Keratinocyte (primary cell): ENCODE results near the gene APBB2.

Source experiments
- EZH2 ChIP-seq: IDR thresholded peaks from one replicate; pipeline ENCODE4 v1.6.1; 2012; ENCODE audit warnings: inconsistent platforms, mild to moderate bottlenecking, low read length, moderate library complexity
- TF ChIP-seq, protein P1 (sequence below), 3 experiments: IDR thresholded peaks in 1 of 3; conservative IDR thresholded peaks in 1 of 3; optimal IDR thresholded peaks in 1 of 3; 2 replicates in 2 of 3; 3 replicates in 1 of 3; pipeline versions ENCODE3 to v1.5.1; 2011; ENCODE audit warnings: low read length in 3 of 3, mild to moderate bottlenecking in 3 of 3, moderate library complexity in 2 of 3, control low read depth in 1 of 3, inconsistent platforms in 1 of 3; ENCODE audit not compliant: insufficient read depth in 2 of 3; ENCODE audit errors: extremely low read depth in 1 of 3

DNA sequence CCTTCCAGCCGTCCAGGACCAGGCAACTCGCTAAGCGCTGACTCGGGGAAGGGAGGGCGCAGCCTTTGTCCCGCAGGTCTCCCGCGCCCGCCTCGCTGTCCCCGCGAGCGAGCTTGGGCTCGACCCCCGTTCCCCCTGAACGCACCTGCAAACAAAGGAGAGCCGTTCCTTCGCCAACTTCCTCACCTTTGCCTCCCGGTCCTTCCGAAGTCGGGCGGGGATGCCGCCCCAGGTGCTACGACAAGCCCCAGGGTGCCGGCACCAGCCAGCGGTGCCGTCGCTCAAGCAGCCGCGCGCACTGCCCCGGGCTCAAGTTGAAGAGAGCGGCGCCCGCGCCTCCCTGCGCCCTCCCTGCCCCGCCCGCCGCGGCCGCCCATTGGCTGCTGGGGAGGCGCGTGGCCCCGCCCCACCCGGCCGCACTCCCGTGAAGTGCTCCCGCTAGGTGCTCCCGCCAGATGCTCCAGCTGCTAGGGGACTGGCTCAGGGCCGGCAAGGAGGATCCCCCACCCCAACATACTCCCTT, 357.4 kb downstream of the APBB2 start:
- TF ChIP-seq, protein P1, sequence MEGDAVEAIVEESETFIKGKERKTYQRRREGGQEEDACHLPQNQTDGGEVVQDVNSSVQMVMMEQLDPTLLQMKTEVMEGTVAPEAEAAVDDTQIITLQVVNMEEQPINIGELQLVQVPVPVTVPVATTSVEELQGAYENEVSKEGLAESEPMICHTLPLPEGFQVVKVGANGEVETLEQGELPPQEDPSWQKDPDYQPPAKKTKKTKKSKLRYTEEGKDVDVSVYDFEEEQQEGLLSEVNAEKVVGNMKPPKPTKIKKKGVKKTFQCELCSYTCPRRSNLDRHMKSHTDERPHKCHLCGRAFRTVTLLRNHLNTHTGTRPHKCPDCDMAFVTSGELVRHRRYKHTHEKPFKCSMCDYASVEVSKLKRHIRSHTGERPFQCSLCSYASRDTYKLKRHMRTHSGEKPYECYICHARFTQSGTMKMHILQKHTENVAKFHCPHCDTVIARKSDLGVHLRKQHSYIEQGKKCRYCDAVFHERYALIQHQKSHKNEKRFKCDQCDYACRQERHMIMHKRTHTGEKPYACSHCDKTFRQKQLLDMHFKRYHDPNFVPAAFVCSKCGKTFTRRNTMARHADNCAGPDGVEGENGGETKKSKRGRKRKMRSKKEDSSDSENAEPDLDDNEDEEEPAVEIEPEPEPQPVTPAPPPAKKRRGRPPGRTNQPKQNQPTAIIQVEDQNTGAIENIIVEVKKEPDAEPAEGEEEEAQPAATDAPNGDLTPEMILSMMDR (optimal IDR thresholded peaks at IDR 0.05 in 1 of 3, IDR thresholded peaks at IDR 0.05 in 1 of 3, conservative IDR thresholded peaks at IDR 0.05 in 1 of 3; ENCODE audit: extremely low read depth in 1 of 3, insufficient read depth in 2 of 3, low read length in 3 of 3) = no peak
- TF ChIP-seq EZH2 = no peak
